Measurements from ENCODE around the gene KLC1. TPM values are rescaled to one million over a fixed set of nuclear protein-coding genes. Genes with fewer than 3 reads are reported as not detected.

KLC1 gene
- total RNA-seq, 1 experiment from 2014 or later = 123 TPM

Other genes with a start within 250 kb of the KLC1 start
- gene MARK3, start 243.8 kb upstream of the KLC1 start, total RNA-seq (2014; rRNA removed; shearing (Covaris generic)) = 66.0 and 66.8 TPM in 2 replicates
- 282 and 412 TPM in 2 replicates for gene CKB, start 106.4 kb upstream of the KLC1 start, total RNA-seq (2014; rRNA removed; shearing (Covaris generic))
- 13.4 and 14.1 TPM in 2 replicates for gene TRMT61A, start 100.0 kb upstream of the KLC1 start, total RNA-seq (2014; rRNA removed; shearing (Covaris generic))
- gene BAG5, start 66.6 kb upstream of the KLC1 start, total RNA-seq (2014; rRNA removed; shearing (Covaris generic)) = 16.6 and 17.7 TPM in 2 replicates
- 15.8 and 17.4 TPM in 2 replicates for gene COA8, start 66.3 kb upstream of the KLC1 start, total RNA-seq (2014; rRNA removed; shearing (Covaris generic))
- 69.5 and 75.1 TPM in 2 replicates for gene XRCC3, start 86.2 kb downstream of the KLC1 start, total RNA-seq (2014; rRNA removed; shearing (Covaris generic))
- 52.8 and 60.9 TPM in 2 replicates for gene ZFYVE21, start 86.6 kb downstream of the KLC1 start, total RNA-seq (2014; rRNA removed; shearing (Covaris generic))
- 2.3 and 2.8 TPM in 2 replicates for gene PPP1R13B, start 218.4 kb downstream of the KLC1 start, total RNA-seq (2014; rRNA removed; shearing (Covaris generic))

All from H7 (cell line).